G401 (cell line): ENCODE results near the gene OR6B1. TPM values are rescaled to one million over a fixed set of nuclear protein-coding genes. Genes with fewer than 3 reads are reported as not detected.
A peak's percentile ranks its signal among the peaks of the same experiment; 100 is the strongest.
"Not testable (repeated sequence)": the region's sequence is repeated elsewhere in the genome, so short reads cannot be mapped to it uniquely, and the experiment has no call there.

Experiments used
- DNase-seq: peaks from one replicate; pipeline ENCODE4 v3.0.0-alpha.2; 2015; ENCODE audit warnings: low spot score
- in situ Hi-C: cut with HindIII; loops from 2 replicates; pipeline ENCODE4 v1.10.0; 2016; ENCODE audit warnings: low sequenced_read_pairs, mixed read lengths
- total RNA-seq: library from RNA; depleted of rRNA; stranded (reverse); fragments of >200 nt; shearing (Covaris generic); gene quantifications from 2 replicates; pipeline ENCODE4 v1.2.3, GENCODE V29; 2014

Gene OR6B1
- total RNA-seq, 1 experiment from 2014 or later = not detected

GRCh38 chr7:143993924-143994323 is 6.2 kb upstream of the OR6B1 start:
- in situ Hi-C loops = no loop called here
- no peak for DNase-seq

DNA sequence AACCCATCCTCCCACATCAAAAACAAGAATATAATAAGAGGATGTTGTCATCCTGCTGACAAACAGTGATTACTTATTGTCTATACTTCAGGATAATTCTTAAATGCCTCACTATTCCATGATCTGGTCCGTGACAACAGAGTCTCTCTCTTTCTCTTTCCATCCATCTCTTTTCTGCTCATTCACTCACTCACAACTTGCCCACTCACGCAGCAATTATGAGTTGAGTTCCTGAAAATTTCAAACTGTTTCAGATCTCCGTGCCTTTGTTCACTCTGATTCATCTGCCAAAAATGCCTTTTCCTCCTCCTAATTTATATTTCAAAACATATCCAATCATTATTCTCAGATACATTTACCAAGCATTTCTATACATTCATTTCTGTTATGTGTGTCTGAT is 1.4 kb downstream of the OR6B1 start:
- in situ Hi-C loops = no loop called here
- no peak for DNase-seq

- in situ Hi-C loops = no loop called here
Observed at GRCh38 chr7:144004703-144005102, 4.6 kb downstream of the OR6B1 start.

DNA sequence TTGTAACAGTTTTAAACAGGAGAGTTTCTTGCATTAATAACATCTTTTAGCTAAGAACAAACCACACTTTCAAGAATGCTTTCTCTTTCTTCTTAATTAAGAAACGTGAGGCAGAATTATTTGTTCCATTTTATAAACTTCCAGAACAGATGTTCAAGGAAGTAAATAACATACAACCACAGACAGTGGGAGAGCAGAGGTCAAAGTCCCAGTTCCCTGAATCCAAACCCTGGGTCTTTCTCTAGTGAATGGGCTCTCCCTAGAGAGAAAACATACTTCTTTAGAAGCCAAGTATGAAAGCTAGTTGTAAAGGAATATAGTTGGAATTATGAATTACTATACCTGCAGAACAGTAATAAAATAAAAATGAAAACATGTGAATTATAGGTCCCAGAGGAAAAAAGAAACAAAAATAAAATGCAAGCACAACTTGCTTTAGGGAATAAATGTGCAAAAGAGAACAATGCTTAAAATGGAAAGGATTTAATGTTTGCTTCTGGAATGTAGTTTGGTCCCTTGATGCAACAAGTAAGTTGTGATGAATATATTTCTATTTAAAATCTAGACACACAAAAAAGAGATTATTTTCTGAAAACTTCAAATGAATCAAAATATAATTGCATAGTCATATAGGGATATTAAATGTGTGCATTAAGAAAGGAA is 6.0 kb downstream of the OR6B1 start:
- in situ Hi-C loops = no loop called here
- no peak for DNase-seq

More at GRCh38 chr7:144004703-144005102, 4.6 kb downstream of the OR6B1 start:
- DNase-seq = no peak

DNA sequence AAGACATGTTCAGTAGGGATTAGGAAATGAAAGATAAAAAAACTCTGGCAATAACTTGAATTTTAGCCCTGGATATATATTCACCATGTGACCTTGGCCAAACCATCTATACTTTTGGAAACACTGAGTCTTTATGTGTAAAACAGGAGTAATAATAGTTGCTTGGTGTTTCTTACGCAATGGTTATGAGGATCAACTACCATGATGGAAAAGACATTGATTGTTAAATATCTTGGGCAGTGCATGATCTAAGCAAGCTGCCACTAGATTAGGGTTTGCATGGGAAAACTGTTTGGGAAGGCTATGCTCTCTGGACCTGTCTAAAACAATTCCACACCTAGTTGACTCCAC is 6.5 kb downstream of the OR6B1 start:
- in situ Hi-C loops = no loop called here
- no peak for DNase-seq

GRCh38 chr7:144009361-144009760 is 9.2 kb downstream of the OR6B1 start:
- no peak for DNase-seq
- in situ Hi-C loops = no loop called here

- in situ Hi-C loops, DNase-seq: not testable (repeated sequence)
Observed at GRCh38 chr7:144010061-144010460, 9.9 kb downstream of the OR6B1 start.

GRCh38 chr7:144010821-144011220 is 10.7 kb downstream of the OR6B1 start:
- DNase-seq, in situ Hi-C loops: not testable (repeated sequence)

GRCh38 chr7:144011458-144012230 is 11.5 kb downstream of the OR6B1 start:
- in situ Hi-C loops = no loop called here

DNA sequence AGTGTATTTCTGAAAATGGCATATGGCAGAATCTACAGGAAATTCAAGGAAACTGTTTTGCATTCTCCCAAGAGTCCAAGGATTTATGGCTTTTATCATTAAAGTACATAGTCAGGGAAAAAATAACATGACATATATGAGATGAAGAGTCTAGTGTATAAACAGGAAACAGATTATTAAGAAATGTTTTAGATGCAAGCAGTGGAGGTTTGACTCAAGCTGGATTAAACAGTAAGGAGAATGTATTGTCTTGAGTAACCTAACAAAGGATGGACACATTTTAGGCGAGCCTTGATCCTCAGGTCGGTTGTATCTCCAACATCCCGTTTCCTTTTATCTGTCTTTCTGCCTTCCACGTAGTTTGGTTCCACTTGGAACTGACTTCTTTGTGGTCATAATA is 17.9 kb downstream of the OR6B1 start:
- in situ Hi-C loops = no loop called here

More at GRCh38 chr7:144011458-144012230, 11.5 kb downstream of the OR6B1 start:
- DNase-seq = no peak

GRCh38 chr7:144019457-144019856 is 19.3 kb downstream of the OR6B1 start:
- in situ Hi-C loops = no loop called here
- DNase-seq = no peak

More for the DNA sequence above, 17.9 kb downstream of the OR6B1 start:
- no peak for DNase-seq

DNA sequence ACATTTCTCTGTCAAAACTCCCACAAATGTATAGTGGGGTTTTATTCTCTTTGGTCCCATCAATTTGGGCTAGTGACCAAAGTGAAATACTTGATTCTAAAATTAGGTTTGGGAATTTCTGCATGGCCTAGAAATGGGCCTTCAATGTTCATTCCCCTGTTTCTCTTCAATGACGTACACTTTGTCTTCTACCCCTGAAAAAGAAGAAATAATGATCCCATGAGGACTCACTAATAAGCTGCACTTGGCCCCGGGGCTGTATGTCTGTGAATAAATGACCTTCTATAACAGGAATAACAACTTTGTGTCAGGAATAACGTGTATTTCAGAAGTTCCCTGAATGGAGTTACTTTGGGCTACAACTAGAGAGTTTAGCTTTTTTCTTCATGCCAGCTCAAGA is 20.2 kb downstream of the OR6B1 start:
- in situ Hi-C loops = no loop called here
- no peak for DNase-seq

DNA sequence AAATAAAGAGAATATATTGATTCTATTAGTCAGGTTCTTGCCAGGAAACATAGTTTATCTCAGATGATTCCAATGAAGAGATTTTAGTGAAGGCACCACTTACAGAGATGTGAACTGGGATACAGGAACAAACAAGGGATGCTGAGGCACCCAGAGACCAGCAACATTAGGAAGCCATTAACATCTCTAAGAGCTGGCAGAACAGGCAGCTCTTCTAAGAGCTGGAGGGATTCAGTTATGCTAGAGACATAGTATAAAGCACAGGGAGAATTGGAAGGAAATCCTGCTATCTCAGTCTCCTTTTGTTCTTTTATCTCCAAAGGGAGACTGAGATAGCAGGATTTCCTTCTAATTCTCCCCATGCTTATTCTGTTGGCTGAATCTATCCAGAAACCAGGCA is 22.0 kb downstream of the OR6B1 start:
- DNase-seq = no peak
- in situ Hi-C loops = no loop called here

DNA sequence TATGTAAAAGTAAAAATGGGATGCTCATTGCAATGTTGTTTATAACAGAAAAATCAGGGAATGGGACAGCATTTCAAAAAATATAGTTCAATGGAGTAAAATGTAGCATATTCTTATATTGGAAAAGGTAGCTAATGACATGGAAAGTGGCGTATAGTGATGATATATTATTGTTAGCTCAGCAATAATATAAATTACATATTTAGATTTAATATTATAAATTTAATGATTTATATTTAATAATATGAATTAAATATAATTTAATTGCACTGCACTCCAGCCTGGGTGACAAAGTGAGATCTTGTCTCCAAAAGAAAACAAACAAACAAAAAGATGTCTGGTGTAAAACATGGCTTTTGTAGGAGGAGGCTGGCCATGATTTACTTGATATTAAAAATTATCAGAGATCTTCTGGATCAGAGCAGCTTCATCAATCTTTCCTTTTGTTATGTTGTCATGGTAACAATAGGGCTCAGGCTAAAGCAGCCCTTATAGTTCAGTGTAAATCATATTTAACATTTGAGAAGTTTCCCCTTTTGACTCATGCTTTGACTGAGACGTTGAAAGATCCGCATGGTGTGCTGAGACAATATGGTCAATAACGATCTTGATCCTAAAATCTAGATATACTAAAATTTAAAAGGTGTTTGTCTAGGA is 23.2 kb downstream of the OR6B1 start:
- in situ Hi-C loops = no loop called here
- no peak for DNase-seq

DNA sequence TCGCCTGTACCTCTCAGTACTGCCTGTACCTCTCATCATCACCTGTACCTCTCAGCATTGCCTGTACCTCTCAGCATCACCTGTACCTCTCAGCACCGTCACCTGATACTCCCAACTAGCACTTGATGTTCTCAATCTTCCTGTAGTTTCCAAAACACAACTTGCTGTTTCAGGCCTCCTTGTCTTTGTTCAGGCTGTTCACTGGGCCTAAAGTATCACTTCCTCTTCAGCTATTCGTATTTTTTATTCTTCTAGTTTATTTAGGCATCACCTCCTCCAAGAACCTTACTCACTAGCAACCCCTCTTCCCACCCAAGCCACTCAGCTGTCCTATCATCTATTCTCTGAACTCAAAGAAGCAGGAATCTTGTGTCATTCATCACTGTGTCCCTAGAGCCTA is 24.1 kb downstream of the OR6B1 start:
- in situ Hi-C loops = no loop called here
- DNase-seq = no peak

DNA sequence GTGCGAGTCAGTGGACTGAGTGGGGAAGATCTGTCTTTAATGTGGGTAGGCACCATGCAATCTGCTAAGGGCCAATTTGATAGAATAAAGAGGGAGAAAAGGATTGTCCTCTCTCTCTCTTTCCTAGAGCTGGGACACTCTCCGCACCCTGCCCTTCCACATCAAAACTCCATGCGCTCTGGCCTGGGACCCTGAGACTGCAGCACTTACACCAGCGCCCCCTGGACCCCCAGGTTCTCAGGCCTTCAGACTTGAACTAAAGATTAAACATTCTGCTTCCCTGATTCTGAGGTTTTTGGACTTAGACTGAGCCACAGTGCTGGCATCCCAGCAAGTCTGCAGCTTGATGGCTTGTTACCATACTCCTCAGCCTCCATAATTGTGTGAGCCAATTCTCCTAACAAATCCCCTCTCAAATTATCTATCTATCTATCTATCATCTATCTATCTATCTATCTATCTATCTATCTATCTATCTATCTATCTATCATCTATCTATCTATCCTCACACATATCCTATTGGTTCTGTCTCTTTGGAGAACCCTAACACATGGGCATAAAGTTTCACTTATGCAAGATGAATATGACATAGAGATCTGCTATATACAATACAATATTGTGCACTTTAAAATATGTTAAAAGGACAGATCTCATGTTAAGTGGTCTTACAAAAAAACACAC is 26.2 kb downstream of the OR6B1 start:
- DNase-seq = no peak
- in situ Hi-C loops = no loop called here

DNA sequence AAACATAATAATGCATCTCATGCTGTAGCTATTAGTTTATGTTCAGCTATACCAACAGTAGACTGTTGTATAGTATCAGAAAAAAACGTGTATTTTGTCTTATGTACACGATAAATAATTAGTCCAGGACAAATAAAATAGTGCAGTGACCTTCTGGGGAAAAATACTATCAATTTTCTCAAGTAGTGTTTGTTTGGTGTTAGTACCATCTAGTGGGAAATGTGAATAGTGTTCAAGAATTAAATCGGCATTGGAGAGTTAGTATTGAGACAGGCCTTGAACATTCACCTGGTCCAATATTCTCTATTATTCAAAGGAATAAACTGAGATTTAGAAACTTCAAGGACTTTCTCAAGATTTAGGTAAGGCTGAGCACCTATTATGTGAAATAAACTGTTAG is 26.9 kb downstream of the OR6B1 start:
- peak; percentile 35 for DNase-seq
- in situ Hi-C loops = no loop called here

DNA sequence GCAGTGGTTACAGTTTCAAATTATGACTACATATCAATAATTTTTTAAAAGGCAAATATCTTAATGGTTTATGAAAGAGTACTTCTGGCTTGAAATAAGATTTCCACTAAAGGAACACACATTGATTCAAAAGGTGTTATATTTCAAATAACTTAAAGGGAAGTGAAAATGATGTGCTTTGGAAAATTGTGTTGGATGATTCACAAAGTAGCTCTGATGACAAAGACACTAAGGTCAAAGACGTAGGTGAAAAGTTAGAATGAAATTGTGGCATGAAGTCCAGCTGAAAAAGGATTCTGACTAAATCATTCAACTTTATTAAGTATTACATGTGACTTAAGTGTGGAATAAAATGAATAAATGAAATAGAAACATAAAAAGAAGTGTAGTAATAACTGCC is 27.9 kb downstream of the OR6B1 start:
- in situ Hi-C loops = no loop called here
- DNase-seq = no peak

GRCh38 chr7:144028547-144028946 is 28.4 kb downstream of the OR6B1 start:
- in situ Hi-C loops = no loop called here
- no peak for DNase-seq

- in situ Hi-C loops = no loop called here
Observed at GRCh38 chr7:144032516-144032915, 32.4 kb downstream of the OR6B1 start.

More at GRCh38 chr7:144032516-144032915, 32.4 kb downstream of the OR6B1 start:
- no peak for DNase-seq
